GM13977 (cell line): ENCODE measurements around the gene ITGAL.
"Not testable (repeated sequence)": the region's sequence is repeated elsewhere in the genome, so short reads cannot be mapped to it uniquely, and the experiment has no call there.

Source experiments
- DNase-seq: peaks from one replicate; pipeline ENCODE4 v3.0.0; 2012; ENCODE audit warnings: low spot score
- in situ Hi-C: fragments of 300-500 bp; cut with MboI; formaldehyde crosslinking; loops from one replicate; pipeline ENCODE4 v1.12.0; 2022; ENCODE audit warnings: low sequenced_read_pairs, low pct_unique_long_range_greater_than_20kb, mixed read lengths, inconsistent platforms; ENCODE audit not compliant: unreplicated experiment
- TF ChIP-seq, protein P1 (sequence below): IDR thresholded peaks from 2 replicates; pipeline ENCODE4 v1.5.1; 2012; ENCODE audit warnings: mild to moderate bottlenecking, control low read depth; ENCODE audit not compliant: insufficient read depth; ENCODE audit errors: extremely low read depth, missing control alignments

ITGAL gene

GRCh38 chr16:30533146-30533522 is 60.6 kb downstream of the ITGAL start:
- in situ Hi-C loops = loop anchor here (10.0 to 25.0 kb wide), 2 partner anchors 78 to 104 kb away; no protein-coding TSS in a partner anchor
- no peak for DNase-seq
- TF ChIP-seq, protein P1, sequence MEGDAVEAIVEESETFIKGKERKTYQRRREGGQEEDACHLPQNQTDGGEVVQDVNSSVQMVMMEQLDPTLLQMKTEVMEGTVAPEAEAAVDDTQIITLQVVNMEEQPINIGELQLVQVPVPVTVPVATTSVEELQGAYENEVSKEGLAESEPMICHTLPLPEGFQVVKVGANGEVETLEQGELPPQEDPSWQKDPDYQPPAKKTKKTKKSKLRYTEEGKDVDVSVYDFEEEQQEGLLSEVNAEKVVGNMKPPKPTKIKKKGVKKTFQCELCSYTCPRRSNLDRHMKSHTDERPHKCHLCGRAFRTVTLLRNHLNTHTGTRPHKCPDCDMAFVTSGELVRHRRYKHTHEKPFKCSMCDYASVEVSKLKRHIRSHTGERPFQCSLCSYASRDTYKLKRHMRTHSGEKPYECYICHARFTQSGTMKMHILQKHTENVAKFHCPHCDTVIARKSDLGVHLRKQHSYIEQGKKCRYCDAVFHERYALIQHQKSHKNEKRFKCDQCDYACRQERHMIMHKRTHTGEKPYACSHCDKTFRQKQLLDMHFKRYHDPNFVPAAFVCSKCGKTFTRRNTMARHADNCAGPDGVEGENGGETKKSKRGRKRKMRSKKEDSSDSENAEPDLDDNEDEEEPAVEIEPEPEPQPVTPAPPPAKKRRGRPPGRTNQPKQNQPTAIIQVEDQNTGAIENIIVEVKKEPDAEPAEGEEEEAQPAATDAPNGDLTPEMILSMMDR = no peak

DNA sequence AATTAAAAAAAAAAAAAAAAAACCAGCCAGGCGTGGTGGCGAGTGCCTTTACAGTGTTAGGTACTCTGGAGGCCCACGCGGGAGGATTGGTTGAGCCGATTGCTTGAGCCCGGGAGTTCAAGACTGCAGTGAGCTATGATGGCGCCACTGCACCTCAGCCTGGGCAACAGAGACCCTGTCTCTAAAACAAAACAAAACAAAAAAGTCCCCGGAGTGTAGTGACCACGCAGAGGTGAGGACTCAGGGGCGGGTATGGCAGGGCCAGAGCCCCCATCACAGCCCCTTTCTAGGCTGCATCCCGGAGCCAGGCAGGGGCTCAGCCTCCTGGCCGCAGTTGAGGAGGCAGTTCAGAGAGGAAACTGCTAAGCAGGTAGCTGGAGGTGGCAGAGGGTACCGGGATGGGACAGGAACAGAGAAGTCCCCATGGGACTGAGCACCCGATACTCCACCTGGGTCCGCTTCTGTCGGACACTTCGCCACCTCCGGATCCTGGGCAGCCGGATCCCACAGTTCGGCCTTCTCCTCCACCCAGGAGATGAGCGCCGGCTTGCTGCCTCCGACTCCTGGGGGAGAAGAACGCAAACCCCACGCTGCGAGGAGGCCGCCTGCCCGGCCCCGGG is 61.3 kb downstream of the ITGAL start:
- in situ Hi-C loops = loop anchor here (10.0 to 25.0 kb wide), 2 partner anchors 79 to 103 kb away; no protein-coding TSS in a partner anchor
- no peak for DNase-seq
- TF ChIP-seq, protein P1 = no peak

DNA sequence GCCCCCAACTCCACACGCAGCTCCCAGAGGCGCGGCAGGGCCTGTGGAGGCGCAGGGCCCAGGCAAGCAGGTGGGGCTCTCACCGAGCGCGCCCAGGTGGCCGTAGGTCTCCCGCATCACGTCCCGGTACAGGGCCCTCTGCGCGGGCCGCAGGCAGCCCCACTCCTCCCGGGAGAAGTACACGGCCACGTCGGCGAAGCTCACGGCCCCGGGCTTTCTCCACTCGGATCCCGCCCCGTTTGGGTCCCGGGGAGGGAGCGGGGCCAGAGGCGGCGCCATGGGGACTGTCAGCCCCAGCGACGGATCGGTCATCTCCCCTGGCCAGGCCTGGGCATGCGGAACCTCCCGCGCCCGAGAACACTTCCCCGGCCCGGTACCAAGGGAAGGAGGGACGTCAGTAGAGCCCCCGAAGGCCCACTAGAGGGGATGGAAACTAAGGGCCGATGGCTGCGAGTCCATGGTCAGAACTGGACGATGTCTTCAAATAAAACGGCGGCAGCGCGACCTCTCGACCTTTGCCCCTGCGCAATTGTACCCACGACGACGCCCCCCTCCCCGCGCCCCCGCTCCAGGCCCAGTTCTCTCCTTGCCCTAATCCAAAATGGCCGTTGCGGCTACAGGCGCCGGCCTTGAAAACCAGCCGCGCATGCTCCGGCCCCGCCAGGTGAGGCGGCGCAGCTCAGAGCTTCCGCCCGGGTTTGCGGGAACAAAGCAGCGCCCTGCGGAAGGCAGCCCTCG is 62.0 kb downstream of the ITGAL start, which contains the start of gene ZNF747:
TSS of gene ZNF747 (minus strand) at position 491 of the 738 bp plus-strand sequence. CDS start at position 312, 179 bp downstream.
- TF ChIP-seq, protein P1 = no peak
- in situ Hi-C loops = loop anchor here (10.0 to 25.0 kb wide), 2 partner anchors 80 to 103 kb away; no protein-coding TSS in a partner anchor
- DNase-seq = peak; percentile 95

GRCh38 chr16:30535106-30535776 is 62.7 kb downstream of the ITGAL start:
- TF ChIP-seq, protein P1 = no peak
- no peak for DNase-seq
- in situ Hi-C loops = loop anchor here (10.0 to 25.0 kb wide), 2 partner anchors 80 to 102 kb away; no protein-coding TSS in a partner anchor

- in situ Hi-C loops = loop anchor here (10.0 to 25.0 kb wide), 2 partner anchors 81 to 102 kb away; no protein-coding TSS in a partner anchor
- peak; percentile 83 for DNase-seq
- TF ChIP-seq, protein P1 = peak; percentile 74
Measured at GRCh38 chr16:30535777-30536190, 63.2 kb downstream of the ITGAL start.

DNA sequence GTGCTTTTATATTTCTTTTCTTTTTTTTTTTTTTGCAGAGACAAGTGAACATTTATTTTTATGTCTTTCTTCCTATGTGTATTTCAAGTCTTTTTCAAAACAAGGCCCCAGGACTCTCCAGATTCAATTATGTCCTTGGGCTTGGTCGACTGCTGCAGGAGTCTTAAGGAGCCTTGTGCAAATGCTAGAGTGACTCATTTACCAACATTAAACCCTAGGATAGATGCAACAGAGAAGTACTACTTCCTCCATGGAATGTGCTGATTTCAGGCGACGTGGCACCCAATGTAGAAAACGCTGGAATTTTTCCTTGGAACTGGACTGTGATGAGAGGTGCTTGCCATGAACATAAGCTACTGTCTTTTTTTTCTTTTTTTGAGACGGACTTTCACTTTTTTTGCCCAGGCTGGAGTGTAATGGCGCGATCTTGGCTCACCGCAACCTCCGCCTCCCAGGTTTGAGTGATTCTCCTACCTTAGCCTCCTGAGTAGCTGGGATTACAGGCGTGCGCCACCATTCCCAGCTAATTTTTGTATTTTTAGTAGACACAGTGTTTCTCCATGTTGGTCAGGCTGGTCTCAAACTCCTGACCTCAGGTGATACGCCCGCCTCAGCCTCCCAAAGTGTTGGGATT is 64.0 kb downstream of the ITGAL start:
- in situ Hi-C loops = loop anchor here (10.0 to 25.0 kb wide), 2 partner anchors 82 to 101 kb away; no protein-coding TSS in a partner anchor
- not testable (repeated sequence) for DNase-seq
